Activated naive CD8-positive, alpha-beta T cell treated with anti-CD3 and anti-CD28 coated beads, Interleukin-2, amount 10 ng/mL, durations not matched to agents 7 days and 5 days (primary cell): ENCODE data around the gene PRDM15. TPM values are rescaled to one million over a fixed set of nuclear protein-coding genes. Genes with fewer than 3 reads are reported as not detected.

Experiments used
- ATAC-seq: fragments of 150-1000 bp; cut with Tn5 transposase; one replicate; pipeline ENCODE4 v1.10.0; 2021; ENCODE audit warnings: low read depth, moderate library complexity
- POLR2A ChIA-PET: fragments of 350-600 bp; sonication (Branson Sonifier 250); formaldehyde crosslinking; loops from one replicate; lab custom pipeline; 2021; ENCODE audit warnings: antibody characterized with exemption; lab: Charles Lee
- DNase-seq: peaks from one replicate; pipeline ENCODE4 v3.0.0; 2021
- H3K27ac Mint-ChIP-seq: one replicate; pipeline ENCODE4 v1.8.0; 2022; ENCODE audit warnings: mild to moderate bottlenecking, mixed read lengths
- H3K27me3 Mint-ChIP-seq: one replicate; pipeline ENCODE4 v1.8.0; 2022; ENCODE audit warnings: mild to moderate bottlenecking, moderate library complexity, mixed read lengths
- H3K36me3 Mint-ChIP-seq: one replicate; pipeline ENCODE4 v1.8.0; 2021; ENCODE audit warnings: mild to moderate bottlenecking, mixed read lengths
- H3K4me1 Mint-ChIP-seq: one replicate; pipeline ENCODE4 v1.8.0; 2021; ENCODE audit warnings: mixed read lengths
- H3K4me3 Mint-ChIP-seq: one replicate; pipeline ENCODE4 v1.8.0; 2022; ENCODE audit warnings: mild to moderate bottlenecking, moderate library complexity, mixed read lengths
- H3K9me3 Mint-ChIP-seq: one replicate; pipeline ENCODE4 v1.8.0; 2021; ENCODE audit warnings: mixed read lengths
- total RNA-seq, 2 experiments: library from RNA; stranded (reverse); gene quantifications; one replicate each; pipeline ENCODE4 v1.2.3, GENCODE V29; 2021

PRDM15 gene
- total RNA-seq, 2 experiments from 2014 or later = 14.2 to 14.8 TPM

- DNase-seq = no peak
- POLR2A ChIA-PET = no interaction called here
- ATAC-seq = no peak
- Mint-ChIP-seq H3K4me3 (no peak overlapping the region), H3K27me3 (no peaks in the 10 kb centered on the region), H3K36me3 (peaks cover 5% of the 10 kb centered on the region), H3K4me1 (peaks cover 20% of the 10 kb centered on the region), H3K27ac (no peak overlapping the region), H3K9me3 (no peaks in the 10 kb centered on the region)
These were observed 41.3 kb upstream of the PRDM15 start for GRCh38 chr21:41920476-41920875.

- DNase-seq = no peak
- no peak overlapping the region for H3K27ac Mint-ChIP-seq
- ATAC-seq = no peak
- no peak overlapping the region for H3K4me3 Mint-ChIP-seq
- no peaks in the 10 kb centered on the region for H3K9me3 Mint-ChIP-seq
- peaks cover 5% of the 10 kb centered on the region for H3K36me3 Mint-ChIP-seq
- POLR2A ChIA-PET = interaction anchor here (0.6 kb wide), 1 partner anchor 553 kb away, joined by 3 read pairs; no protein-coding TSS in a partner anchor
- H3K4me1 Mint-ChIP-seq = peaks cover 15% of the 10 kb centered on the region
- no peaks in the 10 kb centered on the region for H3K27me3 Mint-ChIP-seq
These were observed 40.7 kb upstream of the PRDM15 start for GRCh38 chr21:41919666-41920398.

- Mint-ChIP-seq H3K27me3 (no peaks in the 10 kb centered on the region), H3K9me3 (no peaks in the 10 kb centered on the region), H3K36me3 (peaks cover 9% of the 10 kb centered on the region), H3K4me1 (peaks cover 7% of the 10 kb centered on the region), H3K4me3 (no peak overlapping the region), H3K27ac (no peak overlapping the region)
- no peak for ATAC-seq
- POLR2A ChIA-PET = no interaction called here
- no peak for DNase-seq
These were observed 39.6 kb upstream of the PRDM15 start for GRCh38 chr21:41918561-41919358.

- Mint-ChIP-seq H3K27me3 (no peaks in the 10 kb centered on the region), H3K36me3 (peaks cover 11% of the 10 kb centered on the region), H3K4me1 (no peaks in the 10 kb centered on the region), H3K4me3 (no peak overlapping the region), H3K27ac (peak overlapping the region; percentile 26), H3K9me3 (no peaks in the 10 kb centered on the region)
- no peak for ATAC-seq
- POLR2A ChIA-PET = interaction anchor here (0.5 to 1.0 kb wide), 2 partner anchors 20 to 21 kb away, joined by 3 to 4 read pairs; no protein-coding TSS in a partner anchor
- DNase-seq = no peak
These were observed 38.4 kb upstream of the PRDM15 start for GRCh38 chr21:41917531-41917930.

GRCh38 chr21:41916888-41917433, 37.8 kb upstream of the PRDM15 start:
- POLR2A ChIA-PET = interaction anchor here (1.0 kb wide), 1 partner anchor 19 kb away, joined by 3 read pairs; no protein-coding TSS in a partner anchor
- Mint-ChIP-seq H3K27ac (no peak overlapping the region), H3K27me3 (no peaks in the 10 kb centered on the region), H3K36me3 (peaks cover 14% of the 10 kb centered on the region), H3K4me1 (no peaks in the 10 kb centered on the region), H3K9me3 (no peaks in the 10 kb centered on the region), H3K4me3 (no peak overlapping the region)
- DNase-seq = no peak
- no peak for ATAC-seq

GRCh38 chr21:41914965-41915364, 35.8 kb upstream of the PRDM15 start:
- no peak for ATAC-seq
- no peaks in the 10 kb centered on the region for H3K4me1 Mint-ChIP-seq
- POLR2A ChIA-PET = interaction anchor here (0.6 kb wide), 1 partner anchor 10 kb away, joined by 4 read pairs; no protein-coding TSS in a partner anchor

GRCh38 chr21:41914358-41914757, 35.2 kb upstream of the PRDM15 start:
- Mint-ChIP-seq H3K4me1 (no peaks in the 10 kb centered on the region), H3K27ac (no peak overlapping the region), H3K4me3 (no peak overlapping the region), H3K9me3 (no peaks in the 10 kb centered on the region), H3K36me3 (peaks cover 12% of the 10 kb centered on the region), H3K27me3 (no peaks in the 10 kb centered on the region)
- DNase-seq (no peak), ATAC-seq (no peak)
- POLR2A ChIA-PET = interaction anchor here (0.6 kb wide), 1 partner anchor 9 kb away, joined by 4 read pairs; no protein-coding TSS in a partner anchor

More at GRCh38 chr21:41914965-41915364, 35.8 kb upstream of the PRDM15 start:
- H3K36me3 Mint-ChIP-seq = peaks cover 12% of the 10 kb centered on the region
- no peak overlapping the region for H3K27ac Mint-ChIP-seq
- no peak overlapping the region for H3K4me3 Mint-ChIP-seq
- no peaks in the 10 kb centered on the region for H3K27me3 Mint-ChIP-seq
- no peak for DNase-seq
- no peaks in the 10 kb centered on the region for H3K9me3 Mint-ChIP-seq

- no peaks in the 10 kb centered on the region for H3K27me3 Mint-ChIP-seq
- H3K27ac Mint-ChIP-seq = no peak overlapping the region
- peaks cover 12% of the 10 kb centered on the region for H3K36me3 Mint-ChIP-seq
- POLR2A ChIA-PET = no interaction called here
- no peaks in the 10 kb centered on the region for H3K9me3 Mint-ChIP-seq
- no peak for ATAC-seq
- no peak for DNase-seq
- H3K4me1 Mint-ChIP-seq = no peaks in the 10 kb centered on the region
- H3K4me3 Mint-ChIP-seq = no peak overlapping the region
These were observed 34.1 kb upstream of the PRDM15 start for GRCh38 chr21:41913230-41913629.

- H3K27ac Mint-ChIP-seq = no peak overlapping the region
- DNase-seq (no peak), ATAC-seq (no peak)
- H3K36me3 Mint-ChIP-seq = peaks cover 7% of the 10 kb centered on the region
- no peaks in the 10 kb centered on the region for H3K27me3 Mint-ChIP-seq
- POLR2A ChIA-PET = no interaction called here
- no peaks in the 10 kb centered on the region for H3K9me3 Mint-ChIP-seq
- peaks cover 6% of the 10 kb centered on the region for H3K4me1 Mint-ChIP-seq
- no peak overlapping the region for H3K4me3 Mint-ChIP-seq
These were observed 29.7 kb upstream of the PRDM15 start for GRCh38 chr21:41908829-41909228.

GRCh38 chr21:41907496-41908258, 28.5 kb upstream of the PRDM15 start:
- Mint-ChIP-seq H3K4me1 (peaks cover 9% of the 10 kb centered on the region), H3K36me3 (peaks cover 5% of the 10 kb centered on the region), H3K9me3 (no peaks in the 10 kb centered on the region), H3K27me3 (no peaks in the 10 kb centered on the region), H3K27ac (no peak overlapping the region), H3K4me3 (no peak overlapping the region)
- DNase-seq (no peak), ATAC-seq (no peak)
- POLR2A ChIA-PET = no interaction called here

GRCh38 chr21:41906770-41907169, 27.6 kb upstream of the PRDM15 start:
- H3K27ac Mint-ChIP-seq = no peak overlapping the region

GRCh38 chr21:41903559-41904351, 24.6 kb upstream of the PRDM15 start:
- no peak for ATAC-seq
- DNase-seq = no peak
- peaks cover 14% of the 10 kb centered on the region for H3K36me3 Mint-ChIP-seq
- H3K4me1 Mint-ChIP-seq = peaks cover 30% of the 10 kb centered on the region
- no peak overlapping the region for H3K4me3 Mint-ChIP-seq
- POLR2A ChIA-PET = interaction anchor here (1.7 kb wide), 1 partner anchor 24 kb away, joined by 6 read pairs; the partner anchor contains the start of gene PRDM15
- no peaks in the 10 kb centered on the region for H3K27me3 Mint-ChIP-seq
- H3K9me3 Mint-ChIP-seq = no peaks in the 10 kb centered on the region
- H3K27ac Mint-ChIP-seq = no peak overlapping the region

More at GRCh38 chr21:41906770-41907169, 27.6 kb upstream of the PRDM15 start:
- peaks cover 2% of the 10 kb centered on the region for H3K36me3 Mint-ChIP-seq
- ATAC-seq = no peak
- DNase-seq = no peak
- no peak overlapping the region for H3K4me3 Mint-ChIP-seq
- peaks cover 12% of the 10 kb centered on the region for H3K4me1 Mint-ChIP-seq
- no peaks in the 10 kb centered on the region for H3K9me3 Mint-ChIP-seq
- POLR2A ChIA-PET = no interaction called here
- no peaks in the 10 kb centered on the region for H3K27me3 Mint-ChIP-seq
